Astrocyte of the cerebellum (primary cell): Measurements from ENCODE around the gene ANK2.
"Not testable (repeated sequence)": the region's sequence is repeated elsewhere in the genome, so short reads cannot be mapped to it uniquely, and the experiment has no call there.

Experiments used
- DNase-seq: peaks from one replicate; pipeline ENCODE4 v3.0.0-alpha.2; 2011; ENCODE audit warnings: low read depth
- H3K4me3 ChIP-seq: 2 replicates; pipeline ENCODE4 v1.5.1; 2011; ENCODE audit warnings: mild to moderate bottlenecking, low read depth, low read length, moderate library complexity
- CTCF ChIP-seq: IDR thresholded peaks from 2 replicates; pipeline ENCODE4 v1.5.1; 2012; ENCODE audit warnings: low read length, low read depth, moderate library complexity, mild to moderate bottlenecking; ENCODE audit errors: missing control alignments
- in situ Hi-C: cut with HindIII; loops from 2 replicates; pipeline ENCODE4 v1.10.0; 2017; ENCODE audit warnings: low sequenced_read_pairs

The ANK2 gene

GRCh38 chr4:113236916-113237315 lies 187.5 kb downstream of the ANK2 start:
- H3K4me3 ChIP-seq = no peak overlapping the region
- in situ Hi-C loops = no loop called here
- no peak for TF ChIP-seq CTCF
- DNase-seq = no peak

- no peak for DNase-seq
- TF ChIP-seq CTCF = no peak
- H3K4me3 ChIP-seq = no peak overlapping the region
- in situ Hi-C loops = no loop called here
Observed at GRCh38 chr4:113243312-113243711, 193.9 kb downstream of the ANK2 start.

- DNase-seq, H3K4me3 ChIP-seq, in situ Hi-C loops: not testable (repeated sequence)
Observed at GRCh38 chr4:113244747-113245146, 195.3 kb downstream of the ANK2 start.

DNA sequence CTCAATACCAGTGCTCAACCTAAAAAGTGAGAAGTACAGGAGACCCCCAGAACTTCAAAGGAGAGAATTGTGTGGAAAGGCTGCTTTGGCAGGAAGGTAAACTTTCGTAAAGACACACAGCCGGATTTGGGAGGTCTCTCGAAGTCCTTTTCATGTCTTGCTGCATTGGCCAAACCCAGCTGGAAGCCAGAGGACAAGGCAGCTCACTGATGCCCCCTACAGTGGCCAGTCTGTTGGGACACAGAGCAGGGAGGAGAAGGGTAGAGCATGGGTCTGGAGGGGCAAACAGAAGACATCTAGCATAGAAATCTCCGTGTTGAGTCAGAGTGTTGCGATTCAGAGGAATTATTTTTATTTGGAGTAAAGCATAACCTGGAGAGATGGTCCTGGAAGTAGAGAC lies 198.9 kb downstream of the ANK2 start:
- DNase-seq = no peak
- H3K4me3 ChIP-seq = no peak overlapping the region
- in situ Hi-C loops = no loop called here
- TF ChIP-seq CTCF = no peak

DNA sequence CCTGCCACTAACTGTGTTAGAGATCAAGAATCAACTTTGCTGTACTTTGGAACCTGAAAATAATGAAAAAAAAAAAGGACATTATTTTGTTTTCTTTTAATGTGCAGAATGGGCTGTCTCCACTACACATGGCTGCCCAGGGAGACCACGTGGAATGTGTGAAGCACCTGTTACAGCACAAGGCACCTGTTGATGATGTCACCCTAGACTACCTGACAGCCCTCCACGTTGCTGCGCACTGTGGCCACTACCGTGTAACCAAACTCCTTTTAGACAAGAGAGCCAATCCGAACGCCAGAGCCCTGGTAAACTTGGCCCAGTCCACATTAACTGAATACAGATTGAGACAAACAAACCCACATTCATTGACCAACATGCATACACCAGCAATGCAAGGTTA lies 206.2 kb downstream of the ANK2 start:
- TF ChIP-seq CTCF = no peak
- no peak for DNase-seq
- H3K4me3 ChIP-seq = no peak overlapping the region
- in situ Hi-C loops = no loop called here

GRCh38 chr4:113256946-113257345 lies 207.5 kb downstream of the ANK2 start:
- H3K4me3 ChIP-seq = no peak overlapping the region
- no peak for TF ChIP-seq CTCF
- no peak for DNase-seq
- in situ Hi-C loops = no loop called here

GRCh38 chr4:113260688-113261087 lies 211.2 kb downstream of the ANK2 start:
- no peak for TF ChIP-seq CTCF
- in situ Hi-C loops = no loop called here
- DNase-seq = no peak
- H3K4me3 ChIP-seq = no peak overlapping the region
